NCI-H524 (cell line): ENCODE results near the gene SLC43A2.
A peak's percentile ranks its signal among the peaks of the same experiment; 100 is the strongest.
"Not testable (repeated sequence)": the region's sequence is repeated elsewhere in the genome, so short reads cannot be mapped to it uniquely, and the experiment has no call there.

Experiments
- DNase-seq, 2 experiments: peaks; one replicate each; lab custom pipeline; 2025; lab: John Stamatoyannopoulos, UW

Gene SLC43A2

GRCh38 chr17:1535737-1536136 is 92.9 kb downstream of the SLC43A2 start:
- no peak for DNase-seq

DNA sequence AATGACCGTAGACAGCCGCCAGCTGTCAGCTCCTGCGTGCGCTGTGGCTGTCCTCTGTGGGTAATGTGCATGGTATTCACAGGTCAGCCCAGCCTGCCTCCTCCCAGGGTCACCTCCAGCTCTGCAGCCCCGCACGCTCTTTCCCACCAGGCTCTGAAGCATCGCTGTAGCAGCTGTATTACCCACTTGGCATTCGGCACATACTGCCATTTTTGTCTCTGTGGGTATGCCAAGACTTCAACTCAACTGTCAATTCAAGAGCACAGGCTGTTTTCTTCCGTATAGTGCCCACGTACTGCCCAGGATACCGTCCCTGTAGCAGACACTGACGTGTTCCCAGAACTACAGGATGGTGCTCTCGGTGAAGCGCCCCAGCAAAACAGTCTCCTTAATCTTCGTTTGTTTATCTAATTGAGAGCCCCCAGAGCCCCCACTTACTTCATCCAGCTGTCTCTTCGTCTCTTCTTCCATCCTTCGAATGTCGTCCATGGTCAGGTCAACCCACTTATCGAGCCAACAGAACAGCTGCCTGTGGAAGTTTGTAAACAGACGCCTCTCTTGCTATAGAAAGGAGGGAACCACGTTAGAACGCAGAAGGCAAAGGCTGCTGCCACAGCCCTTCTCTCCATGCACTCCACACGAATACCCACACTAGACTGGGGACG is 94.8 kb downstream of the SLC43A2 start:
- DNase-seq: no peak

DNA sequence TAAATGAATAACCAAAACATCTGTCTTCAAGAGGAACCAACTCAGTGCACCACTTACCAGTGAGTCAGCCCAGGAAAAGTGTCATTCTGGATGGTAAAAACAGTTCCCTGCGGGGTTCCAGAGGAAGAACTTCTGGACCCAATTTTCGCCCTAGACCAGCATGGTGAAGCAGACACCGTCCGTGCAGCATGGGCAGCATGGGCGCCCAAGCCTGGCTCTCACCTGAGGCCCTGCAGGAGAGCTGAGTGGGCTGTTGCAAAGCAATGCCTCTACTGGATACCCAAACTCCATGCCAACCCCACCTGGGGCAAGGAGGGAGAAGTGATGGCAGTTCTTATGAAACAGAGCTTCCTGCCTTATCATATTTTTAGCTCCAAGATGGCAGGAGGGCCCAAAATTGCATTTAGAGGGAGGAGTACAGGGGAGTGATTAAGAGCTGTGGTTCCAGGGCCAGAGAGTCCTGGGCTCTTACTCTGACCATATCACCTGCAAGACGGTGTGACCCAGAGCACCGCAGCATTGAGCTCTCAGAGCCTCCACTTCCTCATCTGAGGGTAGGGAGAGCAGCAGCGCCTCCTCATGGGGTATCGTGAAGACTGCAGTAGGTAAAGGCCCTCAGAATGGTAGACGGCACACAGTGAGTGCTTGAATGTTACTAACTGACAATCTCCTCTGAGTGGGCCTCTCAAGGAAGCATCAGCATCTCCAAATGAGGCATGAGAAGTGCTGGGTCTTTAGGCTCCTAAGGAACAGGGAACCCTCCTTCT is 95.6 kb downstream of the SLC43A2 start:
- DNase-seq: peak in 1 of 2 experiments; percentile 15

- DNase-seq: no peak
Measured at GRCh38 chr17:1529863-1530262, 98.8 kb downstream of the SLC43A2 start.

GRCh38 chr17:1526876-1527275 is 101.8 kb downstream of the SLC43A2 start:
- DNase-seq: not testable (repeated sequence)

DNA sequence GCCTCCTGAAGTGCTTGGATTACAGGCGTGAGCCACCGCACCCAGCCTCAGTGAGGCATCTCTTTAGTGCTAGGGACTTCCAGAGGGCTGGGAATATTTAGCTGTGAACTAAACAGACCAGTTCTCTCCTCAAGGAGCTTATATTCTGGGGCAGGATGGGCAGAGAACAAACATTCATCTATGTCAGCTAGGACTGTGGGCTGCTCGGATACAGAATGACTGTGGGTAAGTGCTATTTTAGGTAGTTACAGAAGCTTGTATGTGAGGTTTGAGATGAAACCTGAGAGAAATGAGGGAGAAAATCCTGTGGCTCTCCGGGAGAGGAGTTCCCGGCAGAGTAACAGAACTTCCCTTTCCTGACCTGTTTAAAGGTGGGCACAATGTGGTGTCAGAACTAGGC is 106.0 kb downstream of the SLC43A2 start:
- DNase-seq: no peak

DNA sequence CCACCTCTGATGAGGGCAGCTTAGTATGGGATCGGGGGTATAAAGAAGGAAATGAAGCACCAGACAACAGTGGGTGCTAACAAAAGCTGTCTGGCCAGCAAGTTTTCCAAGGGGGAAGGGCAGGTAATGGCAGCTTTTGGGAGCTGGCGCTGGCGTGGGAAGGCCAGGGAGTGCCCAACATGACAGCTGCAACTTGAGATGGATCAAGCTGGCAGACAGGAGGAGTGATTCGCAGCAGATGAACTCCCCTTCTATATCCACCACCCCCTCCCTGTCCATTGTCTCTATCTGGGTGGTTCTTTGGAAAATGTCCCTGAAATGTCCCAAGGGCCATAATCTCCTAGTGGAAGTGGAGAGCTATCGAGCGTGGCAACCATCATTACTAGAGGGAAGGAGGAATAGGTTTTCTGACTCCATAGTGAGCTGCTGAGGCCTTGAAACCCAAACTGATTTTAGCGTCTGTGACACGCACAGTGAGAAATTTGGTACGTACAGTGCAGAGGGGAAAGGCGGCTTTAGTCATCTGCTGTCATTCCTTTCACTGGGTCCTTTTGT is 107.5 kb downstream of the SLC43A2 start:
- DNase-seq: peak; percentile 17 to 48

DNA sequence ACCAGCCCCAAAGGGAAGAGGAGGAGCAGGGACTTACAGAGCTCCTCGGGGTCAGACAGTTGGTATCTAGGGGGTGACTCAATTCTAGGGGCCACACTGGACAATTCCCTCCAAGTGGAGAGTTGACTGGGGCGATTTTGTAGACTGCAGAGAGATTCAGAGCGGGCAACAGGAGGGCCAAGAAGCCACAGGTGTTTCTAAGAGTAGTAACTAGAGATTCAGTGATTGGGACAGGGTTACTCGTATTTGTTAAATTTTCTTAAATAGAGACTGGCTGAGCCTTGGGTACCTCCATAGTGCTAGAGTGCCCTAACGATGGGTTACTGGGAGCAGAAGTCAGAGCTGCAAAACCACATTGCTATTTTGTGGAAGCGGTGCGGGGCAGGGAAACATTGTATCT is 109.0 kb downstream of the SLC43A2 start:
- DNase-seq: no peak
